Lower leg skin (tissue), 4 donors: ENCODE data around the gene AGAP3. TPM values are rescaled to one million over a fixed set of nuclear protein-coding genes. Genes with fewer than 3 reads are reported as not detected.
A peak's percentile ranks its signal among the peaks of the same experiment; 100 is the strongest.

Experiments used
- DNase-seq, 2 donors: peaks; one replicate each; pipeline ENCODE4 v3.0.0-alpha.2; 2019; ENCODE audit warnings: low spot score in 2 of 2
- H3K4me3 ChIP-seq: fragments of 200-600 bp; sonication (generic); 2 replicates; pipeline ENCODE4 v1.5.1; 2017; ENCODE audit warnings: mild to moderate bottlenecking, low read depth; ENCODE audit not compliant: poor library complexity, severe bottlenecking
- POLR2A ChIP-seq, 2 donors: fragments of 450-650 bp; IDR thresholded peaks; one replicate each; pipeline ENCODE4 v1.6.1; 2016 to 2017; ENCODE audit warnings: antibody characterized with exemption in 2 of 2, mild to moderate bottlenecking in 1 of 2, moderate library complexity in 1 of 2
- WGBS, 2 donors: methylation state at CpG; one replicate each; pipeline ENCODE4 v1.1.5; 2018; 5-methylcytosine and 5-hydroxymethylcytosine counted together
- intact Hi-C: fragments of 100-400 bp; cut with DNase I; formaldehyde crosslinking; loops from one replicate; pipeline ENCODE4 v1.15.0; 2023; ENCODE audit warnings: low total_unique reads
- total RNA-seq, 4 donors: library from RNA; depleted of rRNA; stranded (reverse); fragments of >200 nt; gene quantifications; one replicate each; pipeline ENCODE4 v1.1.0, GENCODE V29; 2016
- TF ChIP-seq, protein P1 (sequence below), 3 donors: fragments of 450-650 bp; IDR thresholded peaks; one replicate each; pipeline ENCODE4 v1.5.1; 2016; ENCODE audit warnings: antibody characterized with exemption in 3 of 3, mild to moderate bottlenecking in 3 of 3, moderate library complexity in 2 of 3

AGAP3 gene
- total RNA-seq, 4 donors from 2014 or later, result 81.2 to 132 (median 102) TPM

DNA sequence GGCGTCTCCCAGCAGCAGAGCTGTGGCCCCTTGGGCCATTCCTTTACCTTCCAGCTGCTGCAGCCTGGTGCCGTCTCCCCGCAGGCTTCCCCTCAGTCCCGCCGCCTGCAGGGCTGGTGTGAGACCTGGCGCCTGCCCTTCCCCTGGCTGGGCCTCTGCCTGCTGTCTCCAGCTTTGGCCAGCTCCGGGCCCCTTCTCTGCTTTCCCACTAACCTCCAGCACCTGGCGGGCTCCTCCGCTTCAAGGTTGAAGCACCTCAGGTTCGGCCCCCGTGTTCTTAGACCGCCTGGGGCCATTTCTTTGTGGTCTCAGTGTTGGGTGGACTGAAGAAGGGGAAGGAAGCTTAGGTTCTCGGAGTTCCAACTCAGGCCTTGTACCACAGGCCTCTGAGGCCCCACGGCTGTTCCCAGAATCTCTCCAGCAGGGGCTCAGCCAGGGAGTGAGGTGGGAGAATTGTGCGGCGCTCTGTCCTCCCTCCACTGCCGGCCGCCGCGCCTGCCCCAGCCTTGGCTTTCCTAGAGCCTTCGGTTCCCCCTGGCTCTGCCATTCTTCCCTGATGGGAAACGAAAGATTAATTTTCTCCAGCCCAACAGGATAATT, 50.9 kb downstream of the AGAP3 start:
- peak in 1 of 2 donors; percentile 68 for DNase-seq
- H3K4me3 ChIP-seq, result no peak overlapping the region
- TF ChIP-seq, protein P1, sequence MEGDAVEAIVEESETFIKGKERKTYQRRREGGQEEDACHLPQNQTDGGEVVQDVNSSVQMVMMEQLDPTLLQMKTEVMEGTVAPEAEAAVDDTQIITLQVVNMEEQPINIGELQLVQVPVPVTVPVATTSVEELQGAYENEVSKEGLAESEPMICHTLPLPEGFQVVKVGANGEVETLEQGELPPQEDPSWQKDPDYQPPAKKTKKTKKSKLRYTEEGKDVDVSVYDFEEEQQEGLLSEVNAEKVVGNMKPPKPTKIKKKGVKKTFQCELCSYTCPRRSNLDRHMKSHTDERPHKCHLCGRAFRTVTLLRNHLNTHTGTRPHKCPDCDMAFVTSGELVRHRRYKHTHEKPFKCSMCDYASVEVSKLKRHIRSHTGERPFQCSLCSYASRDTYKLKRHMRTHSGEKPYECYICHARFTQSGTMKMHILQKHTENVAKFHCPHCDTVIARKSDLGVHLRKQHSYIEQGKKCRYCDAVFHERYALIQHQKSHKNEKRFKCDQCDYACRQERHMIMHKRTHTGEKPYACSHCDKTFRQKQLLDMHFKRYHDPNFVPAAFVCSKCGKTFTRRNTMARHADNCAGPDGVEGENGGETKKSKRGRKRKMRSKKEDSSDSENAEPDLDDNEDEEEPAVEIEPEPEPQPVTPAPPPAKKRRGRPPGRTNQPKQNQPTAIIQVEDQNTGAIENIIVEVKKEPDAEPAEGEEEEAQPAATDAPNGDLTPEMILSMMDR (IDR thresholded peaks at IDR 0.05), result no peak
- TF ChIP-seq POLR2A (IDR thresholded peaks at IDR 0.05), result no peak
- 88 to 90% methylated on average over 17 to 22 of the region's 22 CpGs for WGBS, 2 donors
- intact Hi-C loops, result no loop called here

DNA sequence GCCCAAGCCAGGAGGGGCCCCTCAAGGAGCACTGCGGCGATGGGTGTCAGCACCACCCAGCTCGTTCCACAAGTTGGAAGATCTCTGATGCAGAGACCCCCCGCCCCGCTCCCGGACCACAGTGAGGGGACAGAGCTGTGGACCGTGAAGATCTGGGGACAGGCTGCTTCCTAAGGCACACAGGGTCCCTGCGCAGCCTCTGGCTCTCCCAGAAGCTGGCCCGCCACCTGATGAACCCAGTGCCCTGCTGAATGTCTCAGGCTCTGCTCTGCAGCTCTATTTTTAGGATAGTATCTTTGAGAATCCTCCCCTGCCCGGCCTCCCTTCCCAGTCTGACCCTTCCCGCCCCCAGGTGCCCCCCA, 51.5 kb downstream of the AGAP3 start:
- TF ChIP-seq POLR2A (IDR thresholded peaks at IDR 0.05), result no peak
- TF ChIP-seq, protein P1 (IDR thresholded peaks at IDR 0.05), result no peak
- 88 to 89% methylated on average over 11 of the region's 11 CpGs for WGBS, 2 donors

GRCh38 chr7:151138153-151138851, 52.0 kb downstream of the AGAP3 start:
- no peak overlapping the region for H3K4me3 ChIP-seq
- intact Hi-C loops, result no loop called here
- TF ChIP-seq, protein P1 (IDR thresholded peaks at IDR 0.05), result no peak
- 87 to 90% methylated on average over 29 to 30 of the region's 30 CpGs for WGBS, 2 donors
- DNase-seq, result peak in 1 of 2 donors; percentile 73

More for the DNA sequence above, 51.5 kb downstream of the AGAP3 start:
- no peak overlapping the region for H3K4me3 ChIP-seq
- intact Hi-C loops, result no loop called here
- peak in 1 of 2 donors; percentile 84 for DNase-seq

- no peak overlapping the region for H3K4me3 ChIP-seq
- intact Hi-C loops, result no loop called here
- DNase-seq, result peak in 1 of 2 donors; percentile 77
- 78 to 89% methylated on average over 15 to 18 of the region's 18 CpGs for WGBS, 2 donors
- TF ChIP-seq, protein P1 (IDR thresholded peaks at IDR 0.05), result no peak
- TF ChIP-seq POLR2A (IDR thresholded peaks at IDR 0.05), result no peak
Measured at GRCh38 chr7:151139071-151139790, 53.0 kb downstream of the AGAP3 start.

DNA sequence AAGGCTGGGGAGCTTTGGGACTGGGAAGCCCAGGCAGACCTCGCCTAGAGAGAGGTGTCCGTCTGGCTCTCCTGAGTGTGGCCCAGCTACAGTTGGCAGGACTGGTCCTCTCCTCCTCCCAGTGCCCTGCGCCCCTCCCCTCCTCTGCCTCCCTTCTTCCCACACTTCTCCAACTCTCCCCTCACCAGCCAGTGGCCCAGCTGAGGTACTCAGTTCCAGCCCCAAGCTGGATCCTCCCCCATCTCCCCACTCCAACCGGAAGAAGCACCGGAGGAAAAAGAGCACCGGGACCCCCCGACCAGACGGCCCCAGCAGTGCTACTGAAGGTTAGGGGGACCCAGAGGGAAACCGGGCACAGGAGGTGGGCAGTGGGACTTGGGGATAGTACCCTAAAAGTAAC, 53.5 kb downstream of the AGAP3 start:
- intact Hi-C loops, result no loop called here
- peak in 1 of 2 donors; percentile 72 for DNase-seq

More for the DNA sequence above, 53.5 kb downstream of the AGAP3 start:
- 86 to 89% methylated on average over 9 of the region's 9 CpGs for WGBS, 2 donors
- TF ChIP-seq, protein P1 (IDR thresholded peaks at IDR 0.05), result no peak
- no peak for TF ChIP-seq POLR2A (IDR thresholded peaks at IDR 0.05)
- H3K4me3 ChIP-seq, result no peak overlapping the region
